A673 (cell line): ENCODE measurements around the gene PROM1. TPM values are rescaled to one million over a fixed set of nuclear protein-coding genes. Genes with fewer than 3 reads are reported as not detected.

Experiments
- BruUV-seq: library from RNA; stranded (reverse); fragments of 400-500 nt; replicated peaks from 2 replicates; lab custom pipeline; 2021; lab: Mats Ljungman, UMichigan
- CTCF ChIA-PET: fragments of 300-600 bp; sonication (Branson Sonifier 250); formaldehyde crosslinking; loops from one replicate; lab custom pipeline; 2022; ENCODE audit warnings: antibody characterized with exemption; lab: Charles Lee
- POLR2A ChIA-PET: fragments of 300-600 bp; sonication (Branson Sonifier 250); formaldehyde crosslinking; loops from one replicate; lab custom pipeline; 2022; ENCODE audit warnings: antibody characterized with exemption; ENCODE audit not compliant: low non-redundant PET; lab: Charles Lee
- DNase-seq: peaks from one replicate; pipeline ENCODE4 v3.0.0-alpha.2; 2015; ENCODE audit warnings: low spot score
- H3K27ac ChIP-seq: fragments of 200-600 bp; sonication (generic); 2 replicates; pipeline ENCODE4 v1.5.1; 2016; ENCODE audit warnings: mixed run types, low read depth, mild to moderate bottlenecking, mixed read lengths, antibody characterized with exemption, low read length; ENCODE audit not compliant: poor library complexity, severe bottlenecking
- H3K27me3 ChIP-seq: fragments of 200-600 bp; sonication (generic); replicated peaks from 2 replicates; pipeline ENCODE4 v1.6.1; 2017; ENCODE audit warnings: mixed run types, low read depth, mild to moderate bottlenecking, mixed read lengths, antibody characterized with exemption, low read length; ENCODE audit not compliant: insufficient read depth, poor library complexity
- H3K36me3 ChIP-seq: fragments of 200-600 bp; sonication (generic); 2 replicates; pipeline ENCODE4 v1.6.1; 2016; ENCODE audit warnings: mixed run types, mild to moderate bottlenecking, mixed read lengths, antibody characterized with exemption, low read length; ENCODE audit not compliant: insufficient read depth, poor library complexity, severe bottlenecking
- H3K4me1 ChIP-seq: fragments of 200-600 bp; sonication (generic); 2 replicates; pipeline ENCODE4 v1.6.1; 2017; ENCODE audit warnings: mixed run types, mild to moderate bottlenecking, mixed read lengths, antibody characterized with exemption, low read length; ENCODE audit not compliant: insufficient read depth, poor library complexity, severe bottlenecking
- H3K4me3 ChIP-seq: fragments of 200-600 bp; sonication (generic); 2 replicates; pipeline ENCODE4 v1.5.1; 2016; ENCODE audit warnings: low read depth, mixed run types, mild to moderate bottlenecking, mixed read lengths, low read length; ENCODE audit not compliant: poor library complexity, severe bottlenecking
- H3K9me3 ChIP-seq: fragments of 200-600 bp; sonication (generic); 2 replicates; pipeline ENCODE4 v1.6.1; 2016; ENCODE audit warnings: mixed run types, low read depth, mild to moderate bottlenecking, mixed read lengths, antibody characterized with exemption, low read length; ENCODE audit not compliant: poor library complexity, severe bottlenecking
- EZH2 ChIP-seq: fragments of 200-600 bp; sonication (generic); IDR thresholded peaks from 2 replicates; pipeline ENCODE4 v1.6.1; 2017; ENCODE audit warnings: borderline replicate concordance, low read depth, mild to moderate bottlenecking, mixed read lengths, antibody characterized with exemption, low read length; ENCODE audit not compliant: poor library complexity, severe bottlenecking
- intact Hi-C: fragments of 100-400 bp; cut with micrococcal nuclease; formaldehyde crosslinking; loops from one replicate; pipeline ENCODE4 v1.10.0; 2022; ENCODE audit not compliant: unreplicated experiment
- total RNA-seq: library from RNA; stranded (reverse); gene quantifications from 2 replicates; pipeline ENCODE4 v1.2.3, GENCODE V29; 2021
- TF ChIP-seq, protein P1 (sequence below): fragments of 300-800, 200-600 bp; sonication (generic); conservative IDR thresholded peaks from 2 replicates; pipeline ENCODE4 v1.5.1; 2017; ENCODE audit warnings: low read depth, mild to moderate bottlenecking, antibody characterized with exemption, low read length, moderate library complexity, mixed read lengths

The PROM1 gene
- total RNA-seq, 1 experiment from 2014 or later: 13.9 TPM

DNA sequence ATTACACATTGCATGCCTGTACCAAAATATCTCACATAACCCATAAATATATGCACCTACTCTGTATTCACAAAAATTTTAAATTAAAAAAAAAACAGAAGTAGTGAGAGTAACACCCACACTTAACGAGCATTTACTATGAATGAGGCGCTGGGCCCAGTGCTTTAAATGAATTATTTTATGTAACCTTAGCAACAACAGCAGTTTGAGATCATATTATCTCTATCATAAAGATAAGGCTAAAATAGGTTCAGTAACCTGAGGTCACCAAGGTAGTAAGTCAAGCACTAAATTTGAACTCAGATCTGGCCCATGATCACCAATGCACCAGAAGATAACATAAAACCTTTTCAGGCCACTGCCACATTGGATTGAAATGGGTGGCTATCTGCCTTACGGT is 5.3 kb upstream of the PROM1 start:
- Histone ChIP-seq H3K27me3 (peaks cover 34% of the 10 kb centered on the region), H3K9me3 (no peaks in the 10 kb centered on the region), H3K27ac (no peak overlapping the region), H3K36me3 (no peaks in the 10 kb centered on the region), H3K4me1 (no peaks in the 10 kb centered on the region), H3K4me3 (no peak overlapping the region)
- no TSS peak for BruUV-seq
- TF ChIP-seq, protein P1, sequence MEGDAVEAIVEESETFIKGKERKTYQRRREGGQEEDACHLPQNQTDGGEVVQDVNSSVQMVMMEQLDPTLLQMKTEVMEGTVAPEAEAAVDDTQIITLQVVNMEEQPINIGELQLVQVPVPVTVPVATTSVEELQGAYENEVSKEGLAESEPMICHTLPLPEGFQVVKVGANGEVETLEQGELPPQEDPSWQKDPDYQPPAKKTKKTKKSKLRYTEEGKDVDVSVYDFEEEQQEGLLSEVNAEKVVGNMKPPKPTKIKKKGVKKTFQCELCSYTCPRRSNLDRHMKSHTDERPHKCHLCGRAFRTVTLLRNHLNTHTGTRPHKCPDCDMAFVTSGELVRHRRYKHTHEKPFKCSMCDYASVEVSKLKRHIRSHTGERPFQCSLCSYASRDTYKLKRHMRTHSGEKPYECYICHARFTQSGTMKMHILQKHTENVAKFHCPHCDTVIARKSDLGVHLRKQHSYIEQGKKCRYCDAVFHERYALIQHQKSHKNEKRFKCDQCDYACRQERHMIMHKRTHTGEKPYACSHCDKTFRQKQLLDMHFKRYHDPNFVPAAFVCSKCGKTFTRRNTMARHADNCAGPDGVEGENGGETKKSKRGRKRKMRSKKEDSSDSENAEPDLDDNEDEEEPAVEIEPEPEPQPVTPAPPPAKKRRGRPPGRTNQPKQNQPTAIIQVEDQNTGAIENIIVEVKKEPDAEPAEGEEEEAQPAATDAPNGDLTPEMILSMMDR: no peak
- TF ChIP-seq EZH2: no peak
- intact Hi-C loops: no loop called here
- POLR2A ChIA-PET: no interaction called here
- CTCF ChIA-PET: no interaction called here
- no peak for DNase-seq

DNA sequence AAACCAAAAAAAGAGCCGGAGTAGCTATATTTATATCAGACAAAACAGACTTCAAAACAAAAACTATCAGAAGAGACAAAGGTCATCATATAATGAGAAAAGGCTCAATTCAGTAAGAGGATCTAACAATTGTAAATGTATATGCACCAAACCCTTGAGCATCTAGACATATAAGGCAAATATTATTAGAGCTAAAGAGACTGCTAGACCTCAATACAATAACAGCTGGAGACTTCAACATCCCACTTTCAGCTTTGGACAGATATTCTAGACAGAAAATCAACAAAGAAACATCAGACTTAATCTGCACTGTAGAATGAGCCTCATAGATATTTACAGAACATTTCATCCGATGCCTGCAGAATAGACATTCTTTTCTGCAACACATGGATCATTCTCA is 4.8 kb upstream of the PROM1 start:
- intact Hi-C loops: no loop called here
- DNase-seq: no peak
- Histone ChIP-seq H3K27me3 (peaks cover 40% of the 10 kb centered on the region), H3K36me3 (no peaks in the 10 kb centered on the region), H3K4me1 (no peaks in the 10 kb centered on the region), H3K4me3 (no peak overlapping the region), H3K27ac (no peak overlapping the region), H3K9me3 (no peaks in the 10 kb centered on the region)
- ChIA-PET POLR2A (no interaction called here), CTCF (no interaction called here)
- TF ChIP-seq, protein P1: no peak
- no peak for TF ChIP-seq EZH2
- no TSS peak for BruUV-seq

DNA sequence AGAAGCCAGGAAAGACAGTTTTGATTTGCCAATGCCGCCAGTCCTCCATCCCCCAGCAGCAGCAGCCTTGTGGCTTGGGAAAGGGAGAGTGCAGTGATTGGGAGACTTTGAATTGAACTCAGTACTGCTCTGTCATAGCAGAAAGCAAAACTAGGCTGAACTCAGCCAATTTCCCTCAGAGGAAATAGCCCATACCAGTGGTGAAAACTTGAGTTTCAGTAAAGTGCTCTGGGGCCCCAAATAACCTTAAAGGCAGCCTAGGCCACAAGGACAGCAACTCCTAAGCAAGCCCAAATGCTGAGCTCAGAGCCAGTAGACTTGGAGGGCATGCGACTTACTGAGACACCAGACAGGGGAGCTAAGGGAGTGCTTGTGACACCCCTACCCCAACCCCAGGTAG is 2.0 kb upstream of the PROM1 start:
- ChIA-PET CTCF (no interaction called here), POLR2A (no interaction called here)
- TF ChIP-seq, protein P1: no peak
- TF ChIP-seq EZH2: no peak
- DNase-seq: no peak
- Histone ChIP-seq H3K4me3 (no peak overlapping the region), H3K4me1 (no peaks in the 10 kb centered on the region), H3K27me3 (peaks cover 42% of the 10 kb centered on the region), H3K9me3 (no peaks in the 10 kb centered on the region), H3K27ac (no peak overlapping the region), H3K36me3 (no peaks in the 10 kb centered on the region)
- intact Hi-C loops: no loop called here
- BruUV-seq: no TSS peak
